Left colon (tissue), 2 donors: ENCODE measurements around the gene PCDHGA12. TPM values are rescaled to one million over a fixed set of nuclear protein-coding genes. Genes with fewer than 3 reads are reported as not detected.
A peak's percentile ranks its signal among the peaks of the same experiment; 100 is the strongest.
"Not testable (repeated sequence)": the region's sequence is repeated elsewhere in the genome, so short reads cannot be mapped to it uniquely, and the experiment has no call there.

Experiments
- ATAC-seq: fragments of 200-7000 bp; cut with Tn5 transposase; one replicate; pipeline ENCODE4 v1.9.1; 2020; ENCODE audit warnings: mild to moderate bottlenecking, moderate library complexity
- DNase-seq, 2 donors: peaks; one replicate each; pipeline ENCODE4 v3.0.0-alpha.2; 2020
- intact Hi-C, 2 donors: fragments of 100-400 bp; cut with DNase I in 1 of 2; cut with micrococcal nuclease in 1 of 2; formaldehyde crosslinking; loops; one replicate each; pipeline versions ENCODE4 v1.11.2 to v1.14.0; 2022; cut with DNase I, micrococcal nuclease
- total RNA-seq, 2 donors: library from RNA; stranded (reverse); fragmentation: NEBNext Ultra II Directional; extraction: Animal tissue kit (Norgen Biotek cat#: 25700); gene quantifications; one replicate each; pipeline ENCODE4 v1.2.1, GENCODE V29; 2021
- donor health status: DM: no; HTN: no; CAD: no.
- donor health status: DM: yes; HTN: yes; CAD: no.

Gene PCDHGA12
- total RNA-seq, 2 donors from 2014 or later, result 1.8 to 2.0 TPM

DNA sequence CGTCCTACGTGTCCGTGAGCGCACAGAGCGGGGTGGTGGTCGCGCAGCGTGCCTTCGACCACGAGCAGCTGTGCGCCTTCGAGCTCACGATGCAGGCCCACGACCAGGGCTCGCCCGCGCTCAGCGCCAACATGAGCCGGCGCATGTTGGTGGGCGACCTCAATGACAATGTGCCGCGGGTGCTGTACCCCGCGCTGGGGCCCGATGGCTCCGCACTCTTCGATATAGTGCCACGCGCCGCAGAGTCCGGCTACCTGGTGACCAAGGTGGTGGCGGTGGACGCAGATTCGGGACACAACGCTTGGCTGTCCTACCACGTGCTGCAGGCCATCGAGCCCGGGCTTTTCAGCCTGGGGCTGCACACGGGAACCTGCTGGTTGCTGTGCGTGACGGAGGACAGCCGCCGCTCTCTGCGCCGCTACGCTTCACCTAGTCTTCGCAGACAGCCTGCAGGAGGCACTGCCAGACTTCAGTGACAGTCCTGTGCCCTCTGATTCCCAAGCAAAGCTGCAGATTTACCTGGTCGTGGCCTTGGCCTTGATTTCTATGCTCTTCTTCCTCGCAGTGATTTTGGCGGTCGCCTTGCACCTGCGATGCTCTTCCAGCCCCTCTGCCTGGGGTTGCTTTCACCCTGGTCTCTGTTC lies 2.4 kb upstream of the PCDHGA12 start:
- intact Hi-C loops, result no loop called here
- no peak for ATAC-seq
- DNase-seq, result no peak

DNA sequence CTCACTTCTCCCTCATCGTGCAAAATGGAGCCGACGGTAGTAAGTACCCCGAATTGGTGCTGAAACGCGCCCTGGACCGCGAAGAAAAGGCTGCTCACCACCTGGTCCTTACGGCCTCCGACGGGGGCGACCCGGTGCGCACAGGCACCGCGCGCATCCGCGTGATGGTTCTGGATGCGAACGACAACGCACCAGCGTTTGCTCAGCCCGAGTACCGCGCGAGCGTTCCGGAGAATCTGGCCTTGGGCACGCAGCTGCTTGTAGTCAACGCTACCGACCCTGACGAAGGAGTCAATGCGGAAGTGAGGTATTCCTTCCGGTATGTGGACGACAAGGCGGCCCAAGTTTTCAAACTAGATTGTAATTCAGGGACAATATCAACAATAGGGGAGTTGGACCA lies 979 bp downstream of the PCDHGA12 start:
- no peak for ATAC-seq
- intact Hi-C loops, result no loop called here
- DNase-seq, result no peak

GRCh38 chr5:141432308-141432707 lies 2.0 kb downstream of the PCDHGA12 start:
- DNase-seq, ATAC-seq, intact Hi-C loops: not testable (repeated sequence)

- ATAC-seq, DNase-seq, intact Hi-C loops: not testable (repeated sequence)
These were observed 2.4 kb downstream of the PCDHGA12 start for GRCh38 chr5:141432726-141433125.

- ATAC-seq, result no peak
- intact Hi-C loops, result no loop called here
- DNase-seq, result no peak
These were observed 3.7 kb downstream of the PCDHGA12 start for GRCh38 chr5:141434006-141434405.

- DNase-seq (no peak), ATAC-seq (no peak)
- intact Hi-C loops, result no loop called here
These were observed 6.9 kb downstream of the PCDHGA12 start for GRCh38 chr5:141437221-141437620.

DNA sequence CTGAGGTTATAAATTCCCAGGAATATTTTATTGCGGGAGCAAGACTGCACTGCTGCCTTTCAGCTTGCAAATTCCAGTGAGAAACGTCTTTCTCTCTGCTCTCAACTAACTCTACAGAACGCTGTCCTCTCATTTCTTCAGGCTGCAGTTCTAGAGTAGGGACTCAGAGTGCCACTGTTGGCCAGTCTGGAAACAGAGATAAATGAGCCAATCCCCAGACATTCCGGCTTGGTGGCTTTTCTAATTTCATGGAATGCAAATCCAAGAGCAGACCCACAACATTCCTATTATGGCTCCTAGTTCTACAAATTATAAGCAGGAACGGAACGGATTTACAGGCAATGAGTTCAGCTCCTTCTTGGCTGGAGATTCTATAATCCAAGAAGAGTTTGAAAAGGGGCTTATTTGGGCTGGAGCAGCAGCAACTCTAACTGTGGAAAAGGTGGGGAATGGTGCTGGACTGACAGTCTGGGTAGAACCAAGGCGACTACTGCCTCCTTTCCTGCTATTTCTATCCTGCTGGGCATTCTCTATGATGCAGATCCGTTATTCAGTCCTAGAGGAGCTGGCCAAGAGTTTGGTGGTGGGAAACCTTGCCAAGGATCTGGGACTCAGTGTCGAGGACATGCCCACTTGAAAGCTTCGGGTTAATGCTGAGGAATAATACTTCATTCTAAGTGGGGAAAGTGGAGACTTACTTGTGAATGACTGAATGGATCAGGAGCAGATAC lies 9.3 kb downstream of the PCDHGA12 start:
- DNase-seq, result no peak
- ATAC-seq, result no peak
- intact Hi-C loops, result no loop called here

- DNase-seq (no peak), ATAC-seq (no peak)
- intact Hi-C loops, result no loop called here
These were observed 10.0 kb downstream of the PCDHGA12 start for GRCh38 chr5:141440341-141440740.

GRCh38 chr5:141441571-141442170 lies 11.4 kb downstream of the PCDHGA12 start:
- ATAC-seq (no peak), DNase-seq (no peak)

DNA sequence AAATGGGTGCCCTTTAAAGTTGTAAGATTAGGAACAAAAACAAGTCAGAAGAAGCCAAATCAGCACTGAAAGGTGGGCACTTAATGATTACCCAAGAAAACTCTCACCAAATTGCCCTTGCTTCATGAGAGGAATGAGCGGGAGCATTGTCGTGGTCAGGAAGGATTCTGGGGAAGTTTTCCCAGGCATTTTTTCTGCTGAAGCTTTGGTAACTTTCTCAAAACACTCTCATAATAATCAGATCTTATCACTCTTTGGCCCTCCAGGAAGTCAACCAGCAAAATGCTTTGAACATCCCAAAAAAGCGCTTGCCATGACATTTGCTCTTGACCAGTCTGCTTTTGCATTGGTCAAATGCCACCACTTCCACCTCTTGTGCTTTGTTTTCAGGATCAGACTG lies 35.0 kb downstream of the PCDHGA12 start:
- intact Hi-C loops, result no loop called here
- DNase-seq (no peak), ATAC-seq (no peak)

More at GRCh38 chr5:141441571-141442170, 11.4 kb downstream of the PCDHGA12 start:
- intact Hi-C loops, result no loop called here

GRCh38 chr5:141475625-141476131 lies 45.4 kb downstream of the PCDHGA12 start, which contains the start of gene PCDHGC3:
TSS of gene PCDHGC3 (plus strand) at chr5:141475966. CDS start at chr5:141476117, 151 bp downstream.
- ATAC-seq (peak; percentile 96), DNase-seq (peak; percentile 86 to 93)
- intact Hi-C loops, result loop anchor here in 1 of 2 donors (5.0 kb wide), 1 partner anchor 37 kb away; no protein-coding TSS in a partner anchor

DNA sequence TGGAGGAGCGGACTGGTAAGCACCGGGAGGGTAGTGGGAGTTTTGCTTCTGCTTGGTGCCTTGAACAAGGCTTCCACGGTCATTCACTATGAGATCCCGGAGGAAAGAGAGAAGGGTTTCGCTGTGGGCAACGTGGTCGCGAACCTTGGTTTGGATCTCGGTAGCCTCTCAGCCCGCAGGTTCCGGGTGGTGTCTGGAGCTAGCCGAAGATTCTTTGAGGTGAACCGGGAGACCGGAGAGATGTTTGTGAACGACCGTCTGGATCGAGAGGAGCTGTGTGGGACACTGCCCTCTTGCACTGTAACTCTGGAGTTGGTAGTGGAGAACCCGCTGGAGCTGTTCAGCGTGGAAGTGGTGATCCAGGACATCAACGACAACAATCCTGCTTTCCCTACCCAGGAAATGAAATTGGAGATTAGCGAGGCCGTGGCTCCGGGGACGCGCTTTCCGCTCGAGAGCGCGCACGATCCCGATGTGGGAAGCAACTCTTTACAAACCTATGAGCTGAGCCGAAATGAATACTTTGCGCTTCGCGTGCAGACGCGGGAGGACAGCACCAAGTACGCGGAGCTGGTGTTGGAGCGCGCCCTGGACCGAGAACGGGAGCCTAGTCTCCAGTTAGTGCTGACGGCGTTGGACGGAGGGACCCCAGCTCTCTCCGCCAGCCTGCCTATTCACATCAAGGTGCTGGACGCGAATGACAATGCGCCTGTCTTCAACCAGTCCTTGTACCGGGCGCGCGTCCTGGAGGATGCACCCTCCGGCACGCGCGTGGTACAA lies 46.0 kb downstream of the PCDHGA12 start:
- ATAC-seq, result peak; percentile 58
- intact Hi-C loops, result loop anchor here in 1 of 2 donors (5.0 kb wide), 1 partner anchor 36 kb away; no protein-coding TSS in a partner anchor
- peak; percentile 46 to 68 for DNase-seq

- DNase-seq (no peak), ATAC-seq (no peak)
- intact Hi-C loops, result loop anchor here in 1 of 2 donors (5.0 kb wide), 1 partner anchor 35 kb away; no protein-coding TSS in a partner anchor
These were observed 46.8 kb downstream of the PCDHGA12 start for GRCh38 chr5:141477044-141477575.

DNA sequence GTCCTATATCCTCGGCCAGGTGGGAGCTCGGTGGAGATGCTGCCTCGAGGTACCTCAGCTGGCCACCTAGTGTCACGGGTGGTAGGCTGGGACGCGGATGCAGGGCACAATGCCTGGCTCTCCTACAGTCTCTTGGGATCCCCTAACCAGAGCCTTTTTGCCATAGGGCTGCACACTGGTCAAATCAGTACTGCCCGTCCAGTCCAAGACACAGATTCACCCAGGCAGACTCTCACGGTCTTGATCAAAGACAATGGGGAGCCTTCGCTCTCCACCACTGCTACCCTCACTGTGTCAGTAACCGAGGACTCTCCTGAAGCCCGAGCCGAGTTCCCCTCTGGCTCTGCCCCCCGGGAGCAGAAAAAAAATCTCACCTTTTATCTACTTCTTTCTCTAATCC lies 47.5 kb downstream of the PCDHGA12 start:
- intact Hi-C loops, result loop anchor here in 1 of 2 donors (5.0 kb wide), 1 partner anchor 34 kb away; no protein-coding TSS in a partner anchor
- ATAC-seq, result no peak
- no peak for DNase-seq

- peak; percentile 84 to 91 for DNase-seq
- peak; percentile 68 for ATAC-seq
- intact Hi-C loops, result loop anchor here in 1 of 2 donors (5.0 kb wide), 1 partner anchor 34 kb away; no protein-coding TSS in a partner anchor
These were observed 48.1 kb downstream of the PCDHGA12 start for GRCh38 chr5:141478321-141478945.

DNA sequence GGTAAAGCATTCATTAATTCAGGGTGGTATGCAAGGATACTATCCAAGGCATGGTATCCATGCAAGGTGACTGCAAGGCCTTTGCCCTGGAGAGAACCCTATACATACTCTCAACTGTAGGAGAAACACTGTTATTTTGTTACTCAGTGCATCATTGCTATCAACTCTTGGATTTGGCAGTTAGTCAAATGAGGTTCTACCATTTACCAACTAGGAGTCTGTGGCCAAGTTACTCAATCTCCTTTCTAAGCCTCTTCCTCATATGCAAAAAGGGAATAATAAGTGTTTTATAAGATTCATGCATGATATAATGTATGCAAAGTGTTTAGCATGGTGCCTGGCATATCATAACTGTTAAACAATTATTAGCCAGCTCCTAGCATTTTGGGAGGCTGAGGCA lies 49.5 kb downstream of the PCDHGA12 start:
- DNase-seq (no peak), ATAC-seq (no peak)
- intact Hi-C loops, result loop anchor here in 1 of 2 donors (5.0 kb wide), 1 partner anchor 33 kb away; no protein-coding TSS in a partner anchor
